OCI-M2 (cell line): ENCODE data around the gene SIL1.
"Not testable (repeated sequence)": the region's sequence is repeated elsewhere in the genome, so short reads cannot be mapped to it uniquely, and the experiment has no call there.

ENCODE experiments used
- DNase-seq: peaks from one replicate; lab custom pipeline; 2025; ENCODE audit not compliant: unreplicated experiment; lab: John Stamatoyannopoulos, UW

SIL1 gene

DNA sequence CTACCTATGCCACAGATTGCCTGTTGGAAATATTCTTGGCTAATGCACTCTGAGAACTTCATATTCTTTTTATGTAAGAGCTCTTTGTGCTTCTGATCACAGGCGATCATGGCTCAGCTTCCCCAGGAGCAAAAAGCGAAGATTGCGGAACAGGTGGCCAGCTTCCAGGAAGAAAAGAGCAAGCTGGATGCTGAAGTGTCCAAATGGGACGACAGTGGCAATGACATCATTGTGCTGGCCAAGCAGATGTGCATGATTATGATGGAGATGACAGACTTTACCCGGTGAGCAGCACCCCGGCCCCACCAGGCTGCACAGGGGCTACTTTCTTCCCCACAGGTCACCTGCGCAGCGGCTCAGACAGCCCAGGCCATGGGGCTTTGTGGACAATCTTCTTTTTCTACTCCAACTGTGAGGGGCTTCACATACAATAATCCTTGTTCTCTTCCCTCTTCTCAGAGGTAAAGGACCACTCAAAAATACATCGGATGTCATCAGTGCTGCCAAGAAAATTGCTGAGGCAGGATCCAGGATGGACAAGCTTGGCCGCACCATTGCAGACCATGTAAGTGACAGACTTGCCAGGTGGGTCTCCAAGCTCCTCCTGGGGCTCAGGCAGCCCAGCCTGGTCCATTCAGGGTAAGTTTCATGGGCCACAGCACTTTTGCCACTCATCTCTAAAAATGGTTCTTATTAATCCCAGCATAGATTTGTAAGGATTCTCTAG lies 267.6 kb downstream of the SIL1 start:
- DNase-seq, result no peak

GRCh38 chr5:138929571-138929955 lies 268.6 kb downstream of the SIL1 start:
- DNase-seq, result no peak

DNA sequence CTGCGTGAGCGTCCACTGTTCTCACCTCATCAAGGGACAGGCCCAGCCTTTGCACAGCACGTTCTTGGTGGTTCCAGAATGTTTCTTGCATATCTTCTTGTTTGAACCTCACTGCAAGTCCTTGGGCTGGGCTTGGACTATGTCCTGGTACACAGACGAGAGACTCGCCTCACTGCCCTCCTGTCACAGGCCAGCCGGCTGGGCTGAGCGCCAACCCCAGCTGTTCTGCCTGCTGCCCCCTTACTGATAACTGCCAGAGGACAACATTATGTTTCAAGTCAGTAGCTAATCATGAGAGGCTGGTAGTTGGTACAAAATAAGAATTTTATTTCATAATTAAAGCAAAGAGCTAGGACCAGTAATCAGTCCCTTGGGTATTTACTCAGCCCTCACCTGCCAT lies 270.2 kb downstream of the SIL1 start:
- no peak for DNase-seq

- DNase-seq, result no peak
Observed at GRCh38 chr5:138927544-138927943, 270.6 kb downstream of the SIL1 start.

DNA sequence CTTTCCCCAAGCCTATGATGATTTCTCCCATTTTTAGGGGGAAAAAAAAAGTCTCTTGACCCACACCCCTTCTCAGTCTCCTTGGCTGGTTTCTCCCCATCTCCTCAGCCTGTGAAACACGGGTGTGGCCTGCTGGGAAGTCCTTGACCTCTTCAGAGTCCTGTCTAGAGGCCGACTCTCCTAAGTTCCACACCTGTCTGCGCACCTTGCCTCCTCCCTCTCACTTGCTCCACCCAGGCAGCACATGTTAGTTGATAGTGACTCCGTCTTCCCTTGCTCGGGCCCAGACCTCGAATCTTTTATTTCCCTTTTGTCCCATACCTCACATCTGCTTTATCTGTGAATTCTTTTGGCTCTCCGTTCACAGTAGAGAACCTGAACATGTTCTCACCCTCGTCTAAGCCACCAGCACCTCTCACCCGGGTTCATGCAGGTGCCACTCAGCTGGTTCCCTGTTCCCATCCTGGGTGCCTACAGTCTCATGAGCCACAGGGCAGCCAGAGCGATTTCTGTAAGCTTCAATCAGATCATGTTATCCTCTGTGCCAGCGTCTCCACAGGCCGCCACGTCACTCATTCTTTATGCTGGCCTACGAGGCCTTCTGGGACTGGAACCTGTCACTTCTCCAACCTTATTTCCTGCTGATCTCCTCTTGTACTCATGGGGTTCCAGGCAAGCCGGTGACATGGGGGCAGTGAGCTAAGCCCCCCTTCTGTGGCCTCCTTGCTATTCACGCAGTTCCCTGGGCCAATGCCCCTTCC lies 271.3 kb downstream of the SIL1 start:
- no peak for DNase-seq

DNA sequence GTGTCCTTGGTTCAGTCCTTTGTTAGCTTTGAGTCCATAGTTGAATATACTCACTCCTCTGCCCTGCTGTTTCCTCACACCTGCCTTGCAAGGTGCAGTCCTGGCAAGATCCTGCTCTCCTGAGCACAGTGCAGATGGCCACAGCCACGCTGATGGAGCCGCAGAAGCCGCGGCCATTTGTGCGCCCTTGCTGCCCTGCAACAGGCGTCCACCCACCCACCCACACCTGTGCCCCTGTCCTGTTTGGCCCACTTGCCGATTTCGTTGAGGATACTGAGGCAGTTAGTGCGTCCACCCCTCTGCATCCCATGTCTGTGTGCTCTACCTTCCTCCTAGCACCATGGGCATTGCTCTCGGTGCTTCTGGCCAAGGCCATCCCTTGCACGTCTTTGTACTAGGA lies 271.9 kb downstream of the SIL1 start:
- DNase-seq, result no peak

GRCh38 chr5:138925090-138925635 lies 273.0 kb downstream of the SIL1 start:
- no peak for DNase-seq

DNA sequence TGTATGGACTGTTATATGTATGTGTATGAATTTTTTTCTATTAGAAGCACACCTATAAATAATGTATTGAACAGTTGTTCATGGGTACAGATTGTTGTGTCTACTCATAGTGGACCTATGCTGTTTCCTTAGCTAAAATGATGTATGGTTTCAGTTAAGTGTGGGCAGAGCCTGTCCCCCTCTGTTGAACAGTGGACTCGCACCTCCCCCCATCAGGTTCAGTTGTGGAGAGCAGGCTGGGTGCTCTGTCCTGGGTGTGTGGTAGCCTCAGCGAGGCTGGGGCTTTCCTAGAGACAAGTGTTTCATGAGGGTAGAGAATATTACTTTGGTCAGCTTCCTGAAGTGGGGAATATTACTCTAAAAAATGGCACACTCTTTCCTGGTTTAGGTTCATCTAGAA lies 275.7 kb downstream of the SIL1 start:
- DNase-seq, result no peak

- not testable (repeated sequence) for DNase-seq
Observed at GRCh38 chr5:138921362-138921761, 276.8 kb downstream of the SIL1 start.

DNA sequence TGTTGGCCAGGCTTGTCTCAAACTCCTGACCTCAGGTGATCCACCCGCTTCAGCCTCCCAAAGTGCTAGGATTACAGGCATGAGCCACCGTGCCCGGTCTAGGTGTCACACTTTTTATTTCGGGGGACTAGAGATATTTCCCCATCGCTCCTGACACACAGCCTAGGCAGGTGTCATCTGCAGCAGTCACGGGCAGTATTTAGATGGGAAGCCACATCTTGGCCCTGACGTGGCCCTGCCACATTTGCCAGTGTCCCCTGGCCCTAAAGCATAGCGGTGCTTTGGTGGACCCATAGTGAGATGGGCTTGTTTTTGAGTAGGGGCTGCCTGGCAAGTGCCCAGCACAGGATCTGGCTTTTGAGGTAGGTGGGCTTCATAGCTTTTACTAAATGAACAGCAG lies 278.0 kb downstream of the SIL1 start:
- no peak for DNase-seq

- DNase-seq, result no peak
Observed at GRCh38 chr5:138918686-138919085, 279.5 kb downstream of the SIL1 start.

GRCh38 chr5:138914338-138914737 lies 283.8 kb downstream of the SIL1 start:
- DNase-seq, result no peak

DNA sequence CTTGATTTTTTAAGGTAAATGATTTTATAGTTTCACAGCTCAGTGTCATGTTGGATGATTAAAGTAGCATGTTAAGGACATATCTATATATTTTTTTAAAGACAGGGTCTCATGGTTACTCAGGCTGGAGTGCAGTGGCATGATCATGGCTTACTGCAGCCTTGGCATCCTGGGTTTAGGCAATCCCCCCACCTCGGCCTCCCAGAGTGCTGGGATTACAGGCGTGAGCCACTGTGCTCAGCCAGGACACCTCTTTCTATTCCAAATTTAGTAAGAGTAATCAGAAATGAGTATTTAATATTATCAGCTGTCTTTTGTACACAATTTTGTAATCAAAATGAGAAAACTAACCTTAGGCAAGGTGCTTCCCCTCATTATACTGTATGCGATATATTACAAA lies 284.4 kb downstream of the SIL1 start:
- no peak for DNase-seq

DNA sequence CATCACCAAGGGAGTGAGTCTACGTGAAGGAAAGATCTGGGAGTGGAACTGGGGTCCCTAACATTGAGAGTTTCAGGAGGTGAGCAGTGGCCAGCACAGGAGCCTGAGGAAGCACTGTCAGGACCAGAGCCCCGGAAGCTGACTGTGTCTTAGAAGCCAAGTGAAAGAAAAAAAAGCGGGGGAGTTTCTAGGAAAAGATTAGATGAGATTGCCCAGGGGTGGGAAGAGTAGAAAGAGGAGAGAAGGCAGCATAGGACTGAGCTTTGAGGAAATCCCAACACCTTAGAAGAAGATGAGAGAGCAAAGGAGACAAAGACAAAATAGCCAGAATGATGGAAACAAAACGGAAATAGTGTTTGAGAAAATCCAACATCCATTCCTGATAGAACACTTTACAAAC lies 286.1 kb downstream of the SIL1 start:
- DNase-seq, result no peak

- DNase-seq, result no peak
Observed at GRCh38 chr5:138911441-138911840, 286.7 kb downstream of the SIL1 start.

- no peak for DNase-seq
Observed at GRCh38 chr5:138910546-138911185, 287.5 kb downstream of the SIL1 start.

DNA sequence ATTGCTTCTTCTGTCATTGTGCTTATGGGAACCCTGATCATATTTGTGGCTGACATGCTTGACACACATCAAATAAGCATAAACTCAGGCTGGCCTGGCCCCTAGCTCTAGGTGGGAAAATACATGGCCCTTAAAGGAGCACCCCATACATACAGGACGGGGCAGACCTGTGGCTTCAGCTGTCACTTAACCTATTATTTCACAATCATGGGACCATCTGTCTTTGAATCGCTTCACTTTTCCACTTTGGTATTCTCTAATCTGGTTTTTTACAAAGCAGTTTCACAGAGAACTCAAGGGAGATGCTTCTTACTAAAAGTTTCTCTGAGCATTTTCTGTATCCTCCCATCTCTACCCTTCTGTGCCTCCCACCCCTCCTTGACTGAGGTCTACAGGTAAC lies 288.4 kb downstream of the SIL1 start:
- no peak for DNase-seq

DNA sequence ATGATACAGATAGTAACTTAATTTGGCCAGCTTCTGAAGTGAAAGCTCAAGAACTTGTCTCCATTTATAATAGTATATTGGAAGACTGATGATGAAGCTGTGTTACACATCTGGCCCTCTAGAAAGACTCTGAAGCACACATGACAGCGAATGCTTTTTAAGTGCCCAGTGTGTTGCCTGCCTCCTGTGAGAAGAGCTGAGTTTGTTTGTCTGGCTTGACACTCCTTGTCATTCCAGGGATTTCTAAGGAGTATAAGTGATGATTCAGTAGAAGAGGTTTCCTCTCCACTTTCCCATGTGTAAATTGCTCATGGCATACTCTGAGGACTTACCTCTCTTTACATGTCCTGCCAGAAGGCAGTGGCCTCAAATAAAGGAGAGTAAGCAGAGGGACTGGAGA lies 292.6 kb downstream of the SIL1 start:
- DNase-seq, result no peak

GRCh38 chr5:138903130-138903775 lies 294.9 kb downstream of the SIL1 start:
- no peak for DNase-seq

DNA sequence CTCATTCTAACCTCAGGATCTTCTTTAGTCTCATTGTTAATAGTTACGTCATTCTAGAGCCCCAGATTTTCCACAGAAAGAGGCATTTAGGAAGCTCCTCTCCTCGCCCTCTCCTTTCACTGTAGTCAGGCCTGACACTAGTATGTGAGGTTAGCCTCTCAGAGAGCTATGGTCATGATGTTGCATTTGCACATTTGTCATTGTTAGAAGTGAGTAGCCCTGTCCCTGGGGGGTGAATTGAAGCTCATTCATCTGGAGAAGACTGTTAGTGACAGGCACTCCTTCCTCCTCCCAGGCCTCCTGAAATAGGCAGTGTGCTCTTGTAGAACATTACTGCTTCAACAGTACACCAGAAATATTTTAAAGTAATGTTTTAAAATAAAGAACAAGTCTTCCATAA lies 296.5 kb downstream of the SIL1 start:
- DNase-seq, result no peak

GRCh38 chr5:138900281-138900965 lies 297.7 kb downstream of the SIL1 start:
- no peak for DNase-seq
